OCI-LY7 (cell line): ENCODE data around the gene RIN2.

Source experiments
- EZH2phosphoT487 ChIP-seq: fragments of 200-600 bp; sonication (generic); IDR thresholded peaks from 2 replicates; pipeline ENCODE4 v1.6.1; 2018; ENCODE audit warnings: low read depth, borderline replicate concordance, mild to moderate bottlenecking, mixed run types, antibody characterized with exemption, low read length, moderate library complexity, mixed read lengths
- TF ChIP-seq, protein P1 (sequence below): fragments of 200-600 bp; sonication (generic); conservative IDR thresholded peaks from 2 replicates; pipeline ENCODE4 v1.5.1; 2014; ENCODE audit warnings: mild to moderate bottlenecking, antibody characterized with exemption, low read length, moderate library complexity, mixed read lengths

DNA sequence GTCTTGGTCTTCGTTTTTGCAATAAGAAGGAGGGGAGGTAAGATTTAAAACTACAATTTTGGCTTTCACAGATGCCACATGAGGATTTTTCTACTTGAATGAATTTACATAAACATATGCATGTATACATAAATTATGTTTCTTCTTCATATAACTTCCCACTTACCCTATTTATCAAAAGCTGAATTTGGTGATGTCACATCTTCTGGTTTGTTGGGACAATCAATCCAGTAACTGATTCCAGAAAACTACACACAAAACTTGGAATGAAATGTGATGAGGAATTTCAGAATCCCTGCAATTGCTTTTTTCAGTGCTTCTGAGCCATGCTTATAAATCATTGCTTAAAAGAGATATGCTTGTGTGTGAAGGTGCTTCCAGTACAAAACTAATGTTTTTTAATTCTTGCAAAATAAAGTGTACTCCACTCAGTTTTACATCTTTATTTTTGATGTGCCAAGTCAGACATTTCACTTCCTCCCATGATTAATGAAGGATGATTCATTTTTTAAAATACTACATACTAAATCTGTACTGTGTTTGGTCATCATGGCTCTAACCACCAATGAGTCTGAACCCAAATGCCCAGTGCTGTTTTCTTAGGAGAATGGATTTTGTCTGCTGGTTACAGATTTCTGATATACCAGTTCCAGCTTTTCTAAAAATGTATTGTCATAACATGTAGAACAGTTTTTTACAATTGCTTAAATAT is 32.1 kb upstream of the RIN2 start:
- TF ChIP-seq, protein P1, sequence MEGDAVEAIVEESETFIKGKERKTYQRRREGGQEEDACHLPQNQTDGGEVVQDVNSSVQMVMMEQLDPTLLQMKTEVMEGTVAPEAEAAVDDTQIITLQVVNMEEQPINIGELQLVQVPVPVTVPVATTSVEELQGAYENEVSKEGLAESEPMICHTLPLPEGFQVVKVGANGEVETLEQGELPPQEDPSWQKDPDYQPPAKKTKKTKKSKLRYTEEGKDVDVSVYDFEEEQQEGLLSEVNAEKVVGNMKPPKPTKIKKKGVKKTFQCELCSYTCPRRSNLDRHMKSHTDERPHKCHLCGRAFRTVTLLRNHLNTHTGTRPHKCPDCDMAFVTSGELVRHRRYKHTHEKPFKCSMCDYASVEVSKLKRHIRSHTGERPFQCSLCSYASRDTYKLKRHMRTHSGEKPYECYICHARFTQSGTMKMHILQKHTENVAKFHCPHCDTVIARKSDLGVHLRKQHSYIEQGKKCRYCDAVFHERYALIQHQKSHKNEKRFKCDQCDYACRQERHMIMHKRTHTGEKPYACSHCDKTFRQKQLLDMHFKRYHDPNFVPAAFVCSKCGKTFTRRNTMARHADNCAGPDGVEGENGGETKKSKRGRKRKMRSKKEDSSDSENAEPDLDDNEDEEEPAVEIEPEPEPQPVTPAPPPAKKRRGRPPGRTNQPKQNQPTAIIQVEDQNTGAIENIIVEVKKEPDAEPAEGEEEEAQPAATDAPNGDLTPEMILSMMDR = no peak
- no peak for TF ChIP-seq EZH2phosphoT487
